Esophagus squamous epithelium (tissue), 5 donors: ENCODE measurements around the gene CNGB1. TPM values are rescaled to one million over a fixed set of nuclear protein-coding genes. Genes with fewer than 3 reads are reported as not detected.
"Not testable (repeated sequence)": the region's sequence is repeated elsewhere in the genome, so short reads cannot be mapped to it uniquely, and the experiment has no call there.

ENCODE experiments used
- DNase-seq: peaks from one replicate; lab custom pipeline; 2025; lab: John Stamatoyannopoulos, UW
- H3K27ac ChIP-seq, 4 donors: fragments of 200-600 bp; sonication (generic); one replicate each; pipeline ENCODE4 v1.5.1; 2016 to 2019; ENCODE audit warnings: mild to moderate bottlenecking in 1 of 4
- H3K27me3 ChIP-seq, 4 donors: fragments of 200-600 bp; sonication (generic); 1 replicate in 3 of 4; 2 replicates in 1 of 4; pipeline versions ENCODE4 v1.5.1 to v1.6.0; 2017 to 2021; ENCODE audit warnings: antibody characterized with exemption in 1 of 4
- H3K36me3 ChIP-seq, 3 donors: fragments of 200-600 bp; sonication (generic); one replicate each; pipeline ENCODE4 v1.5.1; 2016 to 2019
- H3K4me1 ChIP-seq, 3 donors: fragments of 200-600 bp; sonication (generic); one replicate each; pipeline ENCODE4 v1.5.1; 2017 to 2019
- H3K4me3 ChIP-seq, 4 donors: fragments of 200-600 bp; sonication (generic); 1 replicate in 3 of 4; 2 replicates in 1 of 4; pipeline ENCODE4 v1.5.1; 2016 to 2019; ENCODE audit warnings: mild to moderate bottlenecking in 2 of 4, moderate library complexity in 1 of 4
- H3K9me3 ChIP-seq, 3 donors: fragments of 200-600 bp; sonication (generic); one replicate each; pipeline ENCODE4 v1.5.1; 2016 to 2019
- POLR2A ChIP-seq, 4 donors: fragments of 450-650 bp; IDR thresholded peaks; one replicate each; pipeline ENCODE4 v1.6.1; 2017; ENCODE audit warnings: antibody characterized with exemption in 4 of 4, mild to moderate bottlenecking in 4 of 4, moderate library complexity in 3 of 4
- WGBS, 2 donors: methylation state at CpG; one replicate each; pipeline ENCODE4 v1.1.5; 2018; 5-methylcytosine and 5-hydroxymethylcytosine counted together
- intact Hi-C: fragments of 100-400 bp; cut with DNase I; formaldehyde crosslinking; loops from one replicate; pipeline ENCODE4 v1.15.0; 2022
- total RNA-seq, 4 donors: library from RNA; depleted of rRNA; stranded (reverse); fragments of >200 nt; gene quantifications; one replicate each; pipeline ENCODE4 v1.1.0, GENCODE V29; 2016
- TF ChIP-seq, protein P1 (sequence below), 6 experiments: fragments of 450-650 bp in 4 of 6; fragments of 200-600 bp in 2 of 6; sonication (generic) in 2 of 6; IDR thresholded peaks; one replicate each; pipeline ENCODE4 v1.5.1; 2016 to 2019; ENCODE audit warnings: antibody characterized with exemption in 6 of 6, mild to moderate bottlenecking in 4 of 6, moderate library complexity in 4 of 6
- donor health status: DM: yes; HTN: yes; CAD: no.

The CNGB1 gene
- total RNA-seq, 4 donors from 2014 or later: 0.04 TPM; not detected in 3

DNA sequence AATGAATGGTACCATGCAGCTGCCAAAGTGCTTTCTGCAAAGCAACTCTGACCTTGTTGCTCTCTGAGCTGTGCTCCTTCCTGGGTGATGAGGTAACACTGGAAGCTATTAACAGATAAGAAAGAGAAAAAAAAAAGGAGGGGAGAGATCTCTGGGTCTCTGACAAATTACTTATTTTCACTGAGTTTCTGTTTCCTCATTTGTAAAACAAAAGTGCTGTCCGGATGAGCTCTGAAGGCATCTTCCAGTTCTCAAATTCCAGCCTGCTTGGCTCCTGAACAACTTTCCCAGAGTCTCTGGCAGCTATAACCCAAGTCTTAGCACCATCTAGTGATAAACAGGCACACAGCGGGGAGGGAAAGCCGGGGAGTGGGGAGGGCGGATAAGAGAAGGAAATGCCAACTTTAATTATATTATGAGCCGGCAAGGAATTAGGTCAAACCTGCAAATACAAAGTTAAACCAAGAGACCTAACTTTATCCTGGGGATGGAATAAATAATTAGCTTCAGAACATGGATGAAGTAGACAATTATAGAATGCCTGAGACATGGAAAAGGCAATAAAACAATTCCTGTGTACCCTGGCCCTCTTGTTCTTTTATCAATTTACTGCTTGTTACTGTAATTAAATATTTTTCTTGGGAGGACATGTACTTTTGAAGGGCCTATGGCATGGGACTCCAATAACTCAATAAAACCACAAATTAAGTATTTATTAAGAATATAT is 107.3 kb downstream of the CNGB1 start:
- no peaks in the 10 kb centered on the region for H3K27me3 ChIP-seq
- intact Hi-C loops: loop anchor here (5.0 kb wide), 2 partner anchors 66 to 106 kb away; no protein-coding TSS in a partner anchor
- H3K4me1 ChIP-seq: peaks cover 0 to 27% (median 13%) of the 10 kb centered on the region in 3 donors
- H3K27ac ChIP-seq: no peak overlapping the region
- no peaks in the 10 kb centered on the region for H3K9me3 ChIP-seq
- no peak for DNase-seq
- H3K4me3 ChIP-seq: no peak overlapping the region
- 1 to 3% methylated on average over 5 of the region's 5 CpGs for WGBS, 2 donors
- TF ChIP-seq, protein P1, sequence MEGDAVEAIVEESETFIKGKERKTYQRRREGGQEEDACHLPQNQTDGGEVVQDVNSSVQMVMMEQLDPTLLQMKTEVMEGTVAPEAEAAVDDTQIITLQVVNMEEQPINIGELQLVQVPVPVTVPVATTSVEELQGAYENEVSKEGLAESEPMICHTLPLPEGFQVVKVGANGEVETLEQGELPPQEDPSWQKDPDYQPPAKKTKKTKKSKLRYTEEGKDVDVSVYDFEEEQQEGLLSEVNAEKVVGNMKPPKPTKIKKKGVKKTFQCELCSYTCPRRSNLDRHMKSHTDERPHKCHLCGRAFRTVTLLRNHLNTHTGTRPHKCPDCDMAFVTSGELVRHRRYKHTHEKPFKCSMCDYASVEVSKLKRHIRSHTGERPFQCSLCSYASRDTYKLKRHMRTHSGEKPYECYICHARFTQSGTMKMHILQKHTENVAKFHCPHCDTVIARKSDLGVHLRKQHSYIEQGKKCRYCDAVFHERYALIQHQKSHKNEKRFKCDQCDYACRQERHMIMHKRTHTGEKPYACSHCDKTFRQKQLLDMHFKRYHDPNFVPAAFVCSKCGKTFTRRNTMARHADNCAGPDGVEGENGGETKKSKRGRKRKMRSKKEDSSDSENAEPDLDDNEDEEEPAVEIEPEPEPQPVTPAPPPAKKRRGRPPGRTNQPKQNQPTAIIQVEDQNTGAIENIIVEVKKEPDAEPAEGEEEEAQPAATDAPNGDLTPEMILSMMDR (IDR thresholded peaks at IDR 0.05): peak in 4 of 6 experiments; percentile 48 to 61 (median 50)
- TF ChIP-seq POLR2A (IDR thresholded peaks at IDR 0.05): no peak
- H3K36me3 ChIP-seq: no peaks in the 10 kb centered on the region

DNA sequence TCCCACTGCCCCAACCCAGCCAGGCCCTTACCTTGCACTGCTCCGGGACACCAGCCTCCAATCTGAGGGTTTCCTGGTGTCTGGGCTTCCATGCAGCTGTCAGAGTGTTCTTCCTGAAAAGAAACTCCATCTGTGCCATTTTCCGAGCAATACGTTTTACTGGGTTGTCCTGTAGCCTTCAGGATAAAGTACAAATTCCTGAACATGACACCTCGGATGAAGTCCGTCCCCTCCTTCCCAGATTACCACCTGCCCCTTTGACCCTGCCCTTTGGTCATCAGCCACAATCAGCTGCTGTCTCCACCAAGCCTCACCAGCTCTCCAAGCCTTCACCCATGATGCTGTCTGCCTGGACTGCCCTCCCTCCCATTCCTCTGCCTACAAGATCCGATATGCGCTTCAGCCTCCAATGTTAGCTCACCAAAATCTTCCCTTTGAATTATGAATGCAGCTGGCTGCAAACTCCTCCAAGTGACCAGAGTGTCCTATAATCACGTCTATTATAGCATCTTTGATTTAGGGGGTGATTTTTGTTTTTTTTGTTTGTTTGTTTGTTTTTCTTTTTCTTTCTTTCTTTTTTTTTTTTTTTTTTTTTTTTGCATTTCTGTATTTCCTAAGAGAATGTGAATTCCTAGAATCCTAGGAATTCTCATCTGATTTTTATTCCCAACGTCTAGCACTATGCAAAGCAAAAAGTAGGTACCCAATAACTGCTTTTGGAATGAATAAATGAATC is 108.1 kb downstream of the CNGB1 start:
- TF ChIP-seq, protein P1 (IDR thresholded peaks at IDR 0.05): no peak
- TF ChIP-seq POLR2A (IDR thresholded peaks at IDR 0.05): no peak
- H3K4me1 ChIP-seq: peaks cover 0 to 27% (median 13%) of the 10 kb centered on the region in 3 donors
- H3K4me3 ChIP-seq: no peak overlapping the region
- 63 to 74% methylated on average over 9 of the region's 9 CpGs for WGBS, 2 donors
- no peaks in the 10 kb centered on the region for H3K9me3 ChIP-seq
- no peak for DNase-seq
- no peak overlapping the region for H3K27ac ChIP-seq
- no peaks in the 10 kb centered on the region for H3K27me3 ChIP-seq
- intact Hi-C loops: loop anchor here (5.0 kb wide), 2 partner anchors 66 to 106 kb away; no protein-coding TSS in a partner anchor
- no peaks in the 10 kb centered on the region for H3K36me3 ChIP-seq

DNA sequence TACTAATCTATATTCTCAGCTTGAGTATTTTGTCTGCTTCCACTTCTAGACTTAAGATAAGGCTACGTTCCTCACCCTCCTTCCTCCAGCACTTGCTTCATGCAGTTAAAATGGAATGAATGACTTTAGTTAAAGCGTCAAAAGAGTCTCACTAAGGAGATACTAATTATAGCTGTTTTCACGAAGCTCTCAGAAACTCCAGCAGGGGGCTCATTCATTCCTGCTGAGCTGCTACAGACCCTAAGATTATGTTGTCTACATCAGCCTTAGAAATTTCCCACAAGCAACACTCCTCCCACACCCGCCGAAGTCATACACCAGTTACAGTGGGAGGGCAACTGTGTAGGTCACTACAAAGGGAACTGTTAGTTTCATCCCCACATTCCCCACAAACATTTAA is 111.6 kb downstream of the CNGB1 start:
- Histone ChIP-seq H3K4me1 (peaks cover 0 to 8% (median 6%) of the 10 kb centered on the region in 3 donors), H3K27ac (no peak overlapping the region), H3K4me3 (no peak overlapping the region), H3K9me3 (no peaks in the 10 kb centered on the region), H3K27me3 (no peaks in the 10 kb centered on the region), H3K36me3 (no peaks in the 10 kb centered on the region)
- 45 to 60% methylated on average over 4 to 5 of the region's 5 CpGs for WGBS, 2 donors
- intact Hi-C loops: no loop called here
- no peak for TF ChIP-seq POLR2A (IDR thresholded peaks at IDR 0.05)
- TF ChIP-seq, protein P1 (IDR thresholded peaks at IDR 0.05): no peak
- no peak for DNase-seq

DNA sequence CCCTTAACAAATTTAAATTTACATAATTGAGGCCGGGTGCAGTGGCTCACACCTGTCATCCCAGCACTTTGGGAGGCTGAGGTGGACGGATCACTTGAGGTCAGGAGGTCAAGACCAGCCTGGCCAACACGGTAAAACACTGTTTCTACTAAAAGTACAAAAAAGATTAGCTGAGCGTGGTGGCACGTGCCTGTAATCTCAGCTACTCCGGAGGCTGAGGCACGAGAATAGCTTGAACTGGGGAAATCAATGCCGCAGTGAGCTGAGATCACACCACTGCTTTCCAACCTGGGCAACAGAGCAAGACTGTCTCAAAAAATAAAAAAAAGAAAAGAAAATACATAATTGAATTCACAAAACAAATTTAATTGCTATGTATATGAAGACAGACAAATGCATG is 112.3 kb downstream of the CNGB1 start:
- TF ChIP-seq, protein P1 (IDR thresholded peaks at IDR 0.05): no peak
- TF ChIP-seq POLR2A (IDR thresholded peaks at IDR 0.05): no peak
- Histone ChIP-seq H3K4me3 (no peak overlapping the region), H3K36me3 (no peaks in the 10 kb centered on the region), H3K27me3 (no peaks in the 10 kb centered on the region), H3K27ac (no peak overlapping the region), H3K9me3 (no peaks in the 10 kb centered on the region), H3K4me1 (peaks cover 0 to 5% (median 4%) of the 10 kb centered on the region in 3 donors)
- intact Hi-C loops: no loop called here
- no peak for DNase-seq
- WGBS, 2 donors: 52 to 58% methylated on average over 7 to 8 of the region's 8 CpGs

DNA sequence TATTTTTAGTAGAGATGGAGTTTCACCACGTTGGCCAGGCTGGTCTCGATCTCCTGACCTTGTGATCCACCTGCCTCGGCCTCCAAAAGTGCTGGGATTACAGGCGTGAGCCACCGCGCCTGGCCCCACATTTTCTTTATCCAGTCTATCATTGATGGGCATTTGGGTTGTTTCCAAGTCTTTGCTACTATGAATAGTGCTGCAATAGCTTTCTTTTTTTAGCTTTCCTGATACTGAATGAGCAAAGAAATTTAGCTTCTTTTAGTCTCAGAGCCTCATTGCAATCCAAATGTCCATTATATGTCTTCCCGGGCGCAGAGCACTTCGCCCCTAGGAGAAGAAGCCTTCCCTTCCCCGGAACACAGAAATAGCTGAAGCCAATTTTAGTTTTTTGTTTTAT is 112.9 kb downstream of the CNGB1 start:
- H3K9me3 ChIP-seq, DNase-seq, H3K27ac ChIP-seq, H3K4me1 ChIP-seq, H3K27me3 ChIP-seq, intact Hi-C loops, H3K4me3 ChIP-seq, H3K36me3 ChIP-seq: not testable (repeated sequence)
- WGBS, 2 donors: 74 to 76% methylated on average over 10 of the region's 10 CpGs
